Choroid plexus epithelial cell (primary cell): ENCODE results near the gene SLC12A2.

Experiments used
- DNase-seq: peaks from one replicate; pipeline ENCODE4 v3.0.0-alpha.2; 2010; ENCODE audit warnings: low read depth
- H3K4me3 ChIP-seq: 2 replicates; pipeline ENCODE4 v1.5.1; 2011; ENCODE audit warnings: low read depth, mild to moderate bottlenecking, control low read depth, low read length, moderate library complexity
- CTCF ChIP-seq: conservative IDR thresholded peaks from 2 replicates; pipeline ENCODE4 v1.5.1; 2011; ENCODE audit warnings: low read depth, mild to moderate bottlenecking, control low read depth, inconsistent platforms, low read length, moderate library complexity

SLC12A2 gene

GRCh38 chr5:128081111-128081851, 2.3 kb upstream of the SLC12A2 start:
- peak; percentile 40 for TF ChIP-seq CTCF
- peak overlapping the region; percentile 85 for H3K4me3 ChIP-seq
- peak; percentile 52 for DNase-seq

- TF ChIP-seq CTCF = no peak
- H3K4me3 ChIP-seq = peak overlapping the region; percentile 85
Observed at GRCh38 chr5:128082551-128083032, 974 bp upstream of the SLC12A2 start.

GRCh38 chr5:128083811-128084227, 253 bp downstream of the SLC12A2 start:
- peak; percentile 71 for DNase-seq
- H3K4me3 ChIP-seq = peak overlapping the region; percentile 85
- peak; percentile 35 for TF ChIP-seq CTCF

More at GRCh38 chr5:128082551-128083032, 974 bp upstream of the SLC12A2 start:
- DNase-seq = no peak

- no peak for TF ChIP-seq CTCF
- peak; percentile 25 for DNase-seq
Observed at GRCh38 chr5:128084228-128085167, 932 bp downstream of the SLC12A2 start.

GRCh38 chr5:128085413-128085812, 1.8 kb downstream of the SLC12A2 start:
- no peak for TF ChIP-seq CTCF
- peak overlapping the region; percentile 85 for H3K4me3 ChIP-seq
- no peak for DNase-seq

More at GRCh38 chr5:128084228-128085167, 932 bp downstream of the SLC12A2 start:
- peak overlapping the region; percentile 85 for H3K4me3 ChIP-seq

GRCh38 chr5:128091579-128091978, 8.0 kb downstream of the SLC12A2 start:
- no peak overlapping the region for H3K4me3 ChIP-seq
- TF ChIP-seq CTCF = no peak
- no peak for DNase-seq
